ENCODE results near the gene TMEM252. TPM values are rescaled to one million over a fixed set of nuclear protein-coding genes. Genes with fewer than 3 reads are reported as not detected.

TMEM252 gene
- total RNA-seq, 1 experiment from 2014 or later = not detected

GRCh38 chr9:68546596-68547390 is 6.1 kb upstream of the TMEM252 start:
- CTCF ChIA-PET = no interaction called here
- Mint-ChIP-seq H3K9me3 (ENCODE audit: low read depth, unreplicated experiment) (no peaks in the 10 kb centered on the region), H3K27me3 (ENCODE audit: unreplicated experiment) (peaks cover 9% of the 10 kb centered on the region), H3K4me3 (ENCODE audit: low read depth, unreplicated experiment) (no peak overlapping the region), H3K4me1 (ENCODE audit: low read depth, unreplicated experiment) (no peaks in the 10 kb centered on the region), H3K27ac (ENCODE audit: unreplicated experiment) (no peak overlapping the region), H3K36me3 (ENCODE audit: insufficient read depth, unreplicated experiment) (no peaks in the 10 kb centered on the region)
- BruUV-seq (replicated peaks) = no TSS peak
- intact Hi-C loops (cut with micrococcal nuclease; ENCODE audit: unreplicated experiment) = no loop called here
- no peak for TF ChIP-seq CTCF (IDR thresholded peaks at IDR 0.05; ENCODE audit: unreplicated experiment)
- DNase-seq = no peak

- Mint-ChIP-seq H3K4me3 (ENCODE audit: low read depth, unreplicated experiment) (no peak overlapping the region), H3K27me3 (ENCODE audit: unreplicated experiment) (peaks cover 17% of the 10 kb centered on the region), H3K36me3 (ENCODE audit: insufficient read depth, unreplicated experiment) (no peaks in the 10 kb centered on the region), H3K4me1 (ENCODE audit: low read depth, unreplicated experiment) (no peaks in the 10 kb centered on the region), H3K27ac (ENCODE audit: unreplicated experiment) (no peak overlapping the region), H3K9me3 (ENCODE audit: low read depth, unreplicated experiment) (no peaks in the 10 kb centered on the region)
- no peak for DNase-seq
- BruUV-seq (replicated peaks) = no TSS peak
- intact Hi-C loops (cut with micrococcal nuclease; ENCODE audit: unreplicated experiment) = no loop called here
- no peak for TF ChIP-seq CTCF (IDR thresholded peaks at IDR 0.05; ENCODE audit: unreplicated experiment)
- CTCF ChIA-PET = no interaction called here
Observed at GRCh38 chr9:68545033-68545705, 4.5 kb upstream of the TMEM252 start.

DNA sequence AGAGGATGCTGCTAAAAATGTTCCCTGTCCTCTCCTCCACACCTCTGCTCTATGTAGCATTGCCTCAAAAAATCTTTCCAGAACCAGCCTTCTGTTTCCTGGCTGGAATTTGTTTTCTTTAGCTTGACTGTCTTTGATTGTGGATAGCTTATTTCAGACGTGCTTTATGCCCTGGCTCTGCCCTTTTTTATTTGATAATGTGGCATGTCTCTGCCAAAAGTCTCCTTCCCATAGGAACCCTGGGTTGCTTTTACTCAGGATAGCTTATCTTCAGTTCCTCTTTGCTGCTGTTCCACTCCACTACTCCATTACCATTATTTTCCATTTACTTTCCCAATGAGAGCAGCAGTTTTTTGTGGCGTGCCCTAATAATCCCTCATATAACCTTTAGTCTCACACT is 885 bp upstream of the TMEM252 start:
- no peak overlapping the region for H3K4me3 Mint-ChIP-seq (ENCODE audit: low read depth, unreplicated experiment)
- peaks cover 17% of the 10 kb centered on the region for H3K27me3 Mint-ChIP-seq (ENCODE audit: unreplicated experiment)
- intact Hi-C loops (cut with micrococcal nuclease; ENCODE audit: unreplicated experiment) = no loop called here
- DNase-seq = no peak
- CTCF ChIA-PET = interaction anchor here (1.1 kb wide), 1 partner anchor 19 kb away, joined by 3 read pairs; no protein-coding TSS in a partner anchor
- H3K9me3 Mint-ChIP-seq (ENCODE audit: low read depth, unreplicated experiment) = no peaks in the 10 kb centered on the region
- no peak overlapping the region for H3K27ac Mint-ChIP-seq (ENCODE audit: unreplicated experiment)
- H3K4me1 Mint-ChIP-seq (ENCODE audit: low read depth, unreplicated experiment) = no peaks in the 10 kb centered on the region
- no peak for TF ChIP-seq CTCF (IDR thresholded peaks at IDR 0.05; ENCODE audit: unreplicated experiment)
- H3K36me3 Mint-ChIP-seq (ENCODE audit: insufficient read depth, unreplicated experiment) = no peaks in the 10 kb centered on the region
- BruUV-seq (replicated peaks) = no TSS peak

DNA sequence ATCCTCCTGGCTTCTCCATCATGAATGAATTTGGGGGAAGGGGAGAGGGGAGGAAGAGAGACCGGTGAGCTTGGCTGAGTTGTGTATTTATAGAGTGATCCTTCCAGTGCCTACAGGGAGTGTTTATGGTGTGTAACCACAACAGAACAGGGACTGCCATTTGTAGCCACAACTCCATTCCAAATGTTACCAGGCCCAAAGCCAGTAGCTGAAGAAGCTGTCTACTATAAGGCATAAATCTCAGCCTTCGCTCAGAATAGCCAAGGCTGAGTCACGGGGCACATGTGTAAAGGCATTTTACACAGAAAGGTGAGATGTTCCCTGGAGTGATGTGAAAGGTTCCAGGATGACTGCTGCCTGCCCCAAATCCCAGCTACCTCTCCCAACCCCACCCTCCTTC is 2.5 kb downstream of the TMEM252 start:
- no TSS peak for BruUV-seq (replicated peaks)
- TF ChIP-seq CTCF (IDR thresholded peaks at IDR 0.05; ENCODE audit: unreplicated experiment) = no peak
- no peak overlapping the region for H3K4me3 Mint-ChIP-seq (ENCODE audit: low read depth, unreplicated experiment)
- intact Hi-C loops (cut with micrococcal nuclease; ENCODE audit: unreplicated experiment) = no loop called here
- H3K4me1 Mint-ChIP-seq (ENCODE audit: low read depth, unreplicated experiment) = no peaks in the 10 kb centered on the region
- CTCF ChIA-PET = no interaction called here
- no peak for DNase-seq
- no peaks in the 10 kb centered on the region for H3K9me3 Mint-ChIP-seq (ENCODE audit: low read depth, unreplicated experiment)
- peaks cover 17% of the 10 kb centered on the region for H3K27me3 Mint-ChIP-seq (ENCODE audit: unreplicated experiment)
- H3K27ac Mint-ChIP-seq (ENCODE audit: unreplicated experiment) = no peak overlapping the region
- H3K36me3 Mint-ChIP-seq (ENCODE audit: insufficient read depth, unreplicated experiment) = no peaks in the 10 kb centered on the region

Data from Calu3 (cell line).